Esophagus squamous epithelium (tissue), 5 donors: ENCODE data around the gene GPHN. TPM values are rescaled to one million over a fixed set of nuclear protein-coding genes. Genes with fewer than 3 reads are reported as not detected.

ENCODE experiments used
- DNase-seq: peaks from one replicate; lab custom pipeline; 2025; lab: John Stamatoyannopoulos, UW
- H3K27ac ChIP-seq, 4 donors: fragments of 200-600 bp; sonication (generic); one replicate each; pipeline ENCODE4 v1.5.1; 2016 to 2019; ENCODE audit warnings: mild to moderate bottlenecking in 1 of 4
- H3K27me3 ChIP-seq, 4 donors: fragments of 200-600 bp; sonication (generic); 1 replicate in 3 of 4; 2 replicates in 1 of 4; pipeline versions ENCODE4 v1.5.1 to v1.6.0; 2017 to 2021; ENCODE audit warnings: antibody characterized with exemption in 1 of 4
- H3K36me3 ChIP-seq, 3 donors: fragments of 200-600 bp; sonication (generic); one replicate each; pipeline ENCODE4 v1.5.1; 2016 to 2019
- H3K4me1 ChIP-seq, 3 donors: fragments of 200-600 bp; sonication (generic); one replicate each; pipeline ENCODE4 v1.5.1; 2017 to 2019
- H3K4me3 ChIP-seq, 4 donors: fragments of 200-600 bp; sonication (generic); 1 replicate in 3 of 4; 2 replicates in 1 of 4; pipeline ENCODE4 v1.5.1; 2016 to 2019; ENCODE audit warnings: mild to moderate bottlenecking in 2 of 4, moderate library complexity in 1 of 4
- H3K9me3 ChIP-seq, 3 donors: fragments of 200-600 bp; sonication (generic); one replicate each; pipeline ENCODE4 v1.5.1; 2016 to 2019
- POLR2A ChIP-seq, 4 donors: fragments of 450-650 bp; IDR thresholded peaks; one replicate each; pipeline ENCODE4 v1.6.1; 2017; ENCODE audit warnings: antibody characterized with exemption in 4 of 4, mild to moderate bottlenecking in 4 of 4, moderate library complexity in 3 of 4
- WGBS, 2 donors: methylation state at CpG; one replicate each; pipeline ENCODE4 v1.1.5; 2018; 5-methylcytosine and 5-hydroxymethylcytosine counted together
- intact Hi-C: fragments of 100-400 bp; cut with DNase I; formaldehyde crosslinking; loops from one replicate; pipeline ENCODE4 v1.15.0; 2022
- total RNA-seq, 4 donors: library from RNA; depleted of rRNA; stranded (reverse); fragments of >200 nt; gene quantifications; one replicate each; pipeline ENCODE4 v1.1.0, GENCODE V29; 2016
- TF ChIP-seq, protein P1 (sequence below), 6 experiments: fragments of 450-650 bp in 4 of 6; fragments of 200-600 bp in 2 of 6; sonication (generic) in 2 of 6; IDR thresholded peaks; one replicate each; pipeline ENCODE4 v1.5.1; 2016 to 2019; ENCODE audit warnings: antibody characterized with exemption in 6 of 6, mild to moderate bottlenecking in 4 of 6, moderate library complexity in 4 of 6
- donor health status: DM: yes; HTN: yes; CAD: no.

The GPHN gene
- total RNA-seq, 4 donors from 2014 or later: 8.3 to 28.4 (median 12.8) TPM

DNA sequence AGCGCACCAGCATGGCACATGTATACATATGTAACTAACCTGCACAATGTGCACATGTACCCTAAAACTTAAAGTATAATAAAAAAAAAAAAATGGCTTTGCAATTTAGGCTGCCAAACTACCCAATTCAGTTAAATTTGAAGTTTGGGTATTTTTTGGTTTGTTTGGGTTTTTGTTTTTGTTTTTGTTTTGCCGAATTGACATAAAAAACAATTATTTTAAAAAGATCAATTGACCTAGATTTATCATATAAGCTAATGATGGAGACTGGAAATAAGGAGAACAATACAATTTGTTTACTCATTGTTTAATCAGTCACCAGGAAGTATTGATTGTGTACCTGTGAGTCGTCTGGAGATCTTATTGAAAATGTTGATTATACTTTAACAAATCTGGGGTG, 619.2 kb downstream of the GPHN start:
- no peaks in the 10 kb centered on the region for H3K9me3 ChIP-seq

DNA sequence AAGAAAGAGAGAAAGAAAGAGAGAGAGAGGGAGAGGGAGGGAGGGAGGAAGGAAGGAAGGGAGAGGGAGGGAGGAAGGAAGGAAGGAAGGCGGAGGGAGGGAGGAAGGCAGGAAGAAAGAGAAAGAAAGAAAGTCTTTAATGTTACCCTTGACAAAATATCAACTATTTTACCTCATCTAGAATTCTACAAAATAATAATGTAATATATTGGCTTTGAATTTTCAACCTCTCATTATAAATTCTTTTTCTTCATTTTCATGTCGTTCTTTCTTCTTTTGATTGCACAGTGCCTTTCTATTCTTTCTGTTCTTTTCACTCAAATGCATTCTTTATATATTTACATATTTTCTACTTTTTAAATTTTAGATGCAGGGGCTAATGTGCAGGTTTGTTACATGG, 621.8 kb downstream of the GPHN start:
- Histone ChIP-seq H3K4me1 (no peaks in the 10 kb centered on the region), H3K27me3 (no peaks in the 10 kb centered on the region), H3K9me3 (no peaks in the 10 kb centered on the region), H3K27ac (no peak overlapping the region), H3K36me3 (peaks cover 0 to 37% (median 0%) of the 10 kb centered on the region in 3 donors), H3K4me3 (no peak overlapping the region)
- no peak for DNase-seq
- intact Hi-C loops: no loop called here
- TF ChIP-seq POLR2A (IDR thresholded peaks at IDR 0.05): no peak
- TF ChIP-seq, protein P1, sequence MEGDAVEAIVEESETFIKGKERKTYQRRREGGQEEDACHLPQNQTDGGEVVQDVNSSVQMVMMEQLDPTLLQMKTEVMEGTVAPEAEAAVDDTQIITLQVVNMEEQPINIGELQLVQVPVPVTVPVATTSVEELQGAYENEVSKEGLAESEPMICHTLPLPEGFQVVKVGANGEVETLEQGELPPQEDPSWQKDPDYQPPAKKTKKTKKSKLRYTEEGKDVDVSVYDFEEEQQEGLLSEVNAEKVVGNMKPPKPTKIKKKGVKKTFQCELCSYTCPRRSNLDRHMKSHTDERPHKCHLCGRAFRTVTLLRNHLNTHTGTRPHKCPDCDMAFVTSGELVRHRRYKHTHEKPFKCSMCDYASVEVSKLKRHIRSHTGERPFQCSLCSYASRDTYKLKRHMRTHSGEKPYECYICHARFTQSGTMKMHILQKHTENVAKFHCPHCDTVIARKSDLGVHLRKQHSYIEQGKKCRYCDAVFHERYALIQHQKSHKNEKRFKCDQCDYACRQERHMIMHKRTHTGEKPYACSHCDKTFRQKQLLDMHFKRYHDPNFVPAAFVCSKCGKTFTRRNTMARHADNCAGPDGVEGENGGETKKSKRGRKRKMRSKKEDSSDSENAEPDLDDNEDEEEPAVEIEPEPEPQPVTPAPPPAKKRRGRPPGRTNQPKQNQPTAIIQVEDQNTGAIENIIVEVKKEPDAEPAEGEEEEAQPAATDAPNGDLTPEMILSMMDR (IDR thresholded peaks at IDR 0.05): no peak
- 86 to 90% methylated on average over 2 of the region's 2 CpGs for WGBS, 2 donors

More for the DNA sequence above, 619.2 kb downstream of the GPHN start:
- 85 to 93% methylated on average over 3 of the region's 3 CpGs for WGBS, 2 donors
- H3K27me3 ChIP-seq: no peaks in the 10 kb centered on the region
- H3K36me3 ChIP-seq: peaks cover 0 to 61% (median 0%) of the 10 kb centered on the region in 3 donors
- intact Hi-C loops: no loop called here
- no peak overlapping the region for H3K4me3 ChIP-seq
- no peaks in the 10 kb centered on the region for H3K4me1 ChIP-seq
- H3K27ac ChIP-seq: no peak overlapping the region
- no peak for TF ChIP-seq POLR2A (IDR thresholded peaks at IDR 0.05)
- TF ChIP-seq, protein P1 (IDR thresholded peaks at IDR 0.05): no peak
- no peak for DNase-seq

DNA sequence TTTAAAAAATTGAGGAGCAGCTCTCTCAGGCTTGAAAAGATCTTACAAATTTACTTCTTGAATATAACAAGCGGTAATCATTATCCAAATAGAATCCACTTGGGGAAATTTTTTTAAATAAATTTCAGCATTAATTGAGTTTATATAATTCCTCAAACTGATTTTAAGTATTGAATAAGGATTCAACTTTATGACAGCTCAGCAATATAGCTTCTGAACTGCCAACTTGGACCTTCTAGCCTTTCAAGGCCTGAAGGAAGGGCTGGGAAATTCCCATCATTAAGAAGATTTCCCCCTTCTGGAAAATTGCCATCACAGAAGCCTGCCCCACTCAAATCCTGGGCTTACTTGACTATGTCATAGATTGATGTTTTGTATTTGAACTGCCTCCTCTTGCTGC, 623.7 kb downstream of the GPHN start:
- no peak for DNase-seq
- Histone ChIP-seq H3K27me3 (no peaks in the 10 kb centered on the region), H3K4me1 (no peaks in the 10 kb centered on the region), H3K36me3 (peaks cover 0 to 30% (median 0%) of the 10 kb centered on the region in 3 donors), H3K27ac (no peak overlapping the region), H3K9me3 (no peaks in the 10 kb centered on the region), H3K4me3 (no peak overlapping the region)
- TF ChIP-seq POLR2A (IDR thresholded peaks at IDR 0.05): no peak
- TF ChIP-seq, protein P1 (IDR thresholded peaks at IDR 0.05): no peak
- WGBS, 2 donors: 88 to 100% methylated on average over 1 of the region's 1 CpG
- intact Hi-C loops: no loop called here

DNA sequence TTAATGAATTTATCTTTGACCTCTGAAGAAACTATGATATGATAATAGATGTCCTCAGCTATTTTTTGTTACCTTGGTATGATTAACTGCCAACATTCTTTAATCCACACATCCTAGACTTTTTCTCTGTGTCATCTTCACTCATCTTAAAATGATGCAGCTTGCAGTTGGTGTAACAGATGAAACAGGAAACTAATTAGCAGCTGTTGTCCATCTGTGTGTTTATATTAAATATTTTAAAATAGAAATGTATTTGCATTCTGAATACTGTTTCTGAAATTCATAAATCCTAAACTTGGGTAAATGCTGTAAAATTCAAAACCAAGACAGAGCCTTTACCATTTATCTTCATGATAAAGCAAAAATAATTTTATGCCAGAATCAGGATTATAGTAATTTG, 625.2 kb downstream of the GPHN start:
- no peaks in the 10 kb centered on the region for H3K4me1 ChIP-seq
- H3K27ac ChIP-seq: no peak overlapping the region
- H3K27me3 ChIP-seq: no peaks in the 10 kb centered on the region
- H3K9me3 ChIP-seq: no peaks in the 10 kb centered on the region
- DNase-seq: no peak
- peaks cover 0 to 26% (median 0%) of the 10 kb centered on the region in 3 donors for H3K36me3 ChIP-seq
- intact Hi-C loops: no loop called here
- TF ChIP-seq, protein P1 (IDR thresholded peaks at IDR 0.05): no peak
- no peak for TF ChIP-seq POLR2A (IDR thresholded peaks at IDR 0.05)
- H3K4me3 ChIP-seq: no peak overlapping the region

DNA sequence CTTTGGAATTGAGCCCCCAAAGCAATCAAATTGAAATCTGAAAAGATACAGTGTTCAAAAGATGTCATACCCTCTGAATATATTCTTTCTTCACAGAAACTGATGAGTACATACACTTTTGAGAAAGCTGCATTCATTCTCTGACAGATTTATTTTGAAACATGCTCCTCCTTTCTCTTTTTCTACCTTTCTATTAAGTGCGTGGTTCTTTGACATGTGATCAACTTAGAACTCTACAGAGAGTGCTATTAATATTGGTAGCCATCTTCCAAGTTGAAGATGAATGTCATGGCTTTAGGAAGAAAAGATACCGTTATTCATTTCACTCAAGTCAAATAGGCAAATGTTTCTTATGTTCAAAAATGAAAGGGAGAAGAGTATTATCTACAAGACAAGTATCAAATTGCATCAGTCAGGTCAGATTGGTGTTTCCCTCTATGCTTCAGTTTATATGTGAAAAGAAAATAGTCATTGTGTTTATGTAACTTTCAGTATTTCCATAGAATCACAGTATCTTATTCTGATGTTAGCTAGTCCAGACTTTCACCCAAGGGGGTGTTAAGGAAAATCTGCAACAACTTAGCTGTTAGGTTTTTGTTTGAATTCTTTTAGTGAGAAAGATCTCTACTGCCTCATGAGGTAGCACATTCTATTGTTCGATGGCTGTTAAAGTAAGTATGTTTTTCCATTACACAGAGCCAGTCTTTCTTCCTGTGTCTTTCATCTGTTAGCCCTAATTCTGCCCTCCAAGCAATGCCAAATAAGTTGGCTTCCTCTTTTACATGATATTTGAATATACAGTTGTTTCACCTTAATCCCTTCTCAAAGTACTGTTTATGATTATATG, 625.9 kb downstream of the GPHN start:
- H3K36me3 ChIP-seq: peaks cover 0 to 21% (median 0%) of the 10 kb centered on the region in 3 donors
- intact Hi-C loops: no loop called here
- no peak overlapping the region for H3K27ac ChIP-seq
- DNase-seq: no peak
- H3K9me3 ChIP-seq: no peaks in the 10 kb centered on the region
- WGBS, 2 donors: 68 to 75% methylated on average over 3 of the region's 3 CpGs
- H3K27me3 ChIP-seq: no peaks in the 10 kb centered on the region
- no peaks in the 10 kb centered on the region for H3K4me1 ChIP-seq
- TF ChIP-seq, protein P1 (IDR thresholded peaks at IDR 0.05): no peak
- no peak for TF ChIP-seq POLR2A (IDR thresholded peaks at IDR 0.05)
- no peak overlapping the region for H3K4me3 ChIP-seq
